C4-2B (cell line): ENCODE data around the gene DPP4.

ENCODE experiments used
- ZFX ChIP-seq: fragments of 450-650 bp; IDR thresholded peaks from 2 replicates; pipeline ENCODE4 v1.6.1; 2017
- TF ChIP-seq, protein P1 (sequence below): fragments of 450-650 bp; conservative IDR thresholded peaks from 2 replicates; pipeline ENCODE4 v1.5.1; 2017; ENCODE audit warnings: mild to moderate bottlenecking

DNA sequence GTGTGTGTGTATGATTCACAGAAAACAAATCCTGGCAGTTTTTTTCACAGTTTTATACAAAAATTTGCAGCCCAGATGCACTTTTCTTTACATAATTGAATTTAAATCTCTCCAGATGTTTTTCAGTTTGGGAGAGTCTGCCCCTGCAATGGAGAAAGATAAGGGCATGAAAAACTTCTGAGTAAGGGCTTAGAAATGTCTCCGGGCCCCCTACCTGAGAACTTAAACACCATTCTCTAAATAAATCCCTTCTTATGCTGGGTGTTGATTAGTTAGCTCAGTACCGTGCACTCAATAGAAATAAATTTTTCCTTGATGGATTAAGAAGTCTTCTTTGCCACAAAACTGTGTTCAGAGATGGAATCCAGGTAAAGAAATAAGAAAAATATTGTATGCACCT is 64.5 kb downstream of the DPP4 start:
- TF ChIP-seq, protein P1, sequence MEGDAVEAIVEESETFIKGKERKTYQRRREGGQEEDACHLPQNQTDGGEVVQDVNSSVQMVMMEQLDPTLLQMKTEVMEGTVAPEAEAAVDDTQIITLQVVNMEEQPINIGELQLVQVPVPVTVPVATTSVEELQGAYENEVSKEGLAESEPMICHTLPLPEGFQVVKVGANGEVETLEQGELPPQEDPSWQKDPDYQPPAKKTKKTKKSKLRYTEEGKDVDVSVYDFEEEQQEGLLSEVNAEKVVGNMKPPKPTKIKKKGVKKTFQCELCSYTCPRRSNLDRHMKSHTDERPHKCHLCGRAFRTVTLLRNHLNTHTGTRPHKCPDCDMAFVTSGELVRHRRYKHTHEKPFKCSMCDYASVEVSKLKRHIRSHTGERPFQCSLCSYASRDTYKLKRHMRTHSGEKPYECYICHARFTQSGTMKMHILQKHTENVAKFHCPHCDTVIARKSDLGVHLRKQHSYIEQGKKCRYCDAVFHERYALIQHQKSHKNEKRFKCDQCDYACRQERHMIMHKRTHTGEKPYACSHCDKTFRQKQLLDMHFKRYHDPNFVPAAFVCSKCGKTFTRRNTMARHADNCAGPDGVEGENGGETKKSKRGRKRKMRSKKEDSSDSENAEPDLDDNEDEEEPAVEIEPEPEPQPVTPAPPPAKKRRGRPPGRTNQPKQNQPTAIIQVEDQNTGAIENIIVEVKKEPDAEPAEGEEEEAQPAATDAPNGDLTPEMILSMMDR: no peak
- TF ChIP-seq ZFX: no peak
